ENCODE measurements around the gene DNASE1L3. TPM values are rescaled to one million over a fixed set of nuclear protein-coding genes. Genes with fewer than 3 reads are reported as not detected.

DNASE1L3 gene
- total and polyA plus RNA-seq, 4 donors, result 76.1 to 201 (median 128) TPM

GRCh38 chr3:58173669-58174398 lies 36.9 kb downstream of the DNASE1L3 start (continued):
- no peak for TF ChIP-seq ZBTB33 (IDR thresholded peaks at IDR 0.05)
- TF ChIP-seq REST (IDR thresholded peaks at IDR 0.05), result no peak
- TF ChIP-seq NR2F2 (IDR thresholded peaks at IDR 0.05), result no peak
- TF ChIP-seq YY1 (IDR thresholded peaks at IDR 0.05), result peak; percentile 65
- no peak for TF ChIP-seq FOXA1 (IDR thresholded peaks at IDR 0.05)
- peak; percentile 30 for TF ChIP-seq TAF1 (conservative IDR thresholded peaks at IDR 0.05)
- peak in 1 of 2 donors; percentile 53 for TF ChIP-seq JUND (IDR thresholded peaks at IDR 0.05)
- no peak for TF ChIP-seq ATF3 (IDR thresholded peaks at IDR 0.05)

- 63% methylated on average over 14 of the region's 14 CpGs for WGBS
- Histone ChIP-seq H3K27me3 (ENCODE audit: control insufficient read depth in 4 of 4, insufficient read depth in 4 of 4, low read length in 3 of 4) (no peaks in the 10 kb centered on the region), H3K27ac (ENCODE audit: low read depth in 1 of 2, low read length in 2 of 2) (peak overlapping the region; percentile 74 to 85), H3K36me3 (ENCODE audit: control insufficient read depth in 4 of 4, insufficient read depth in 3 of 4, low read depth in 1 of 4, low read length in 3 of 4) (peaks cover 0 to 5% (median 5%) of the 10 kb centered on the region in 4 donors), H3K9me3 (ENCODE audit: control insufficient read depth in 4 of 4, low read length in 3 of 4) (no peaks in the 10 kb centered on the region), H3K4me1 (ENCODE audit: control insufficient read depth in 4 of 4, insufficient read depth in 4 of 4, low read length in 3 of 4) (peaks cover 27 to 77% (median 63%) of the 10 kb centered on the region in 4 donors), H3K9ac (ENCODE audit: low read depth in 1 of 2, low read length in 2 of 2) (no peak overlapping the region), H3K4me3 (ENCODE audit: low read depth in 1 of 3, low read length in 3 of 3) (no peak overlapping the region)
- DNase-seq (ENCODE audit: low spot score), result no peak
- TF ChIP-seq ATF3 (IDR thresholded peaks at IDR 0.05) (no peak), HNF4A (conservative IDR thresholded peaks at IDR 0.05) (peak in 1 of 2 donors; percentile 4), RAD21 (IDR thresholded peaks at IDR 0.05) (no peak)
These were observed 37.6 kb downstream of the DNASE1L3 start for GRCh38 chr3:58173029-58173668.

GRCh38 chr3:58171126-58171525 lies 39.6 kb downstream of the DNASE1L3 start:
- Histone ChIP-seq H3K9me3 (ENCODE audit: control insufficient read depth in 4 of 4, low read length in 3 of 4) (no peaks in the 10 kb centered on the region), H3K36me3 (ENCODE audit: control insufficient read depth in 4 of 4, insufficient read depth in 3 of 4, low read depth in 1 of 4, low read length in 3 of 4) (peaks cover 0 to 5% (median 5%) of the 10 kb centered on the region in 4 donors), H3K4me3 (ENCODE audit: low read depth in 1 of 3, low read length in 3 of 3) (no peak overlapping the region), H3K4me1 (ENCODE audit: control insufficient read depth in 4 of 4, insufficient read depth in 4 of 4, low read length in 3 of 4) (peaks cover 28 to 74% (median 64%) of the 10 kb centered on the region in 4 donors), H3K9ac (ENCODE audit: low read depth in 1 of 2, low read length in 2 of 2) (no peak overlapping the region), H3K27ac (ENCODE audit: low read depth in 1 of 2, low read length in 2 of 2) (peak overlapping the region; percentile 17 to 55), H3K27me3 (ENCODE audit: control insufficient read depth in 4 of 4, insufficient read depth in 4 of 4, low read length in 3 of 4) (no peaks in the 10 kb centered on the region)
- no peak for DNase-seq (ENCODE audit: low spot score)
- 94% methylated on average over 9 of the region's 9 CpGs for WGBS
- TF ChIP-seq HNF4G (IDR thresholded peaks at IDR 0.05) (no peak), JUND (IDR thresholded peaks at IDR 0.05) (no peak), GABPA (IDR thresholded peaks at IDR 0.05 in 1 of 2, conservative IDR thresholded peaks at IDR 0.05 in 1 of 2) (no peak), RAD21 (IDR thresholded peaks at IDR 0.05) (no peak), SP1 (IDR thresholded peaks at IDR 0.05) (no peak), CTCF (IDR thresholded peaks at IDR 0.05; ENCODE audit: low read depth, low read length, missing input control) (no peak), RXRA (IDR thresholded peaks at IDR 0.05) (no peak), EGR1 (IDR thresholded peaks at IDR 0.05; ENCODE audit: low read depth in 2 of 2) (no peak), MAX (IDR thresholded peaks at IDR 0.05) (no peak), ZBTB33 (IDR thresholded peaks at IDR 0.05) (no peak), ATF3 (IDR thresholded peaks at IDR 0.05) (no peak), FOXA1 (IDR thresholded peaks at IDR 0.05) (no peak)
